Sigmoid colon (tissue), 4 donors: ENCODE results near the gene VDAC2.

Source experiments
- EP300 ChIP-seq, 4 donors: sonication (generic); formaldehyde crosslinking; IDR thresholded peaks; one replicate each; pipeline ENCODE4 v1.6.1; 2017; ENCODE audit warnings: antibody characterized with exemption in 4 of 4
- POLR2A ChIP-seq, 2 donors: fragments of 450-650 bp; IDR thresholded peaks; one replicate each; pipeline ENCODE4 v1.6.1; 2016; ENCODE audit warnings: antibody characterized with exemption in 2 of 2, mild to moderate bottlenecking in 2 of 2, moderate library complexity in 2 of 2
- POLR2AphosphoS5 ChIP-seq, 4 donors: sonication (generic); formaldehyde crosslinking; IDR thresholded peaks; one replicate each; pipeline ENCODE4 v1.6.1; 2017; ENCODE audit warnings: antibody characterized with exemption in 4 of 4
- TF ChIP-seq, protein P1 (sequence below), 4 experiments: fragments of 450-650 bp in 3 of 4; fragments of 200-600 bp in 1 of 4; IDR thresholded peaks; one replicate each; pipeline ENCODE4 v1.5.1; 2016 to 2019; ENCODE audit warnings: antibody characterized with exemption in 4 of 4, mild to moderate bottlenecking in 3 of 4, moderate library complexity in 2 of 4

- TF ChIP-seq, protein P1, sequence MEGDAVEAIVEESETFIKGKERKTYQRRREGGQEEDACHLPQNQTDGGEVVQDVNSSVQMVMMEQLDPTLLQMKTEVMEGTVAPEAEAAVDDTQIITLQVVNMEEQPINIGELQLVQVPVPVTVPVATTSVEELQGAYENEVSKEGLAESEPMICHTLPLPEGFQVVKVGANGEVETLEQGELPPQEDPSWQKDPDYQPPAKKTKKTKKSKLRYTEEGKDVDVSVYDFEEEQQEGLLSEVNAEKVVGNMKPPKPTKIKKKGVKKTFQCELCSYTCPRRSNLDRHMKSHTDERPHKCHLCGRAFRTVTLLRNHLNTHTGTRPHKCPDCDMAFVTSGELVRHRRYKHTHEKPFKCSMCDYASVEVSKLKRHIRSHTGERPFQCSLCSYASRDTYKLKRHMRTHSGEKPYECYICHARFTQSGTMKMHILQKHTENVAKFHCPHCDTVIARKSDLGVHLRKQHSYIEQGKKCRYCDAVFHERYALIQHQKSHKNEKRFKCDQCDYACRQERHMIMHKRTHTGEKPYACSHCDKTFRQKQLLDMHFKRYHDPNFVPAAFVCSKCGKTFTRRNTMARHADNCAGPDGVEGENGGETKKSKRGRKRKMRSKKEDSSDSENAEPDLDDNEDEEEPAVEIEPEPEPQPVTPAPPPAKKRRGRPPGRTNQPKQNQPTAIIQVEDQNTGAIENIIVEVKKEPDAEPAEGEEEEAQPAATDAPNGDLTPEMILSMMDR (IDR thresholded peaks at IDR 0.05), result no peak
- TF ChIP-seq POLR2AphosphoS5 (IDR thresholded peaks at IDR 0.05) (no peak), POLR2A (IDR thresholded peaks at IDR 0.05) (no peak), EP300 (IDR thresholded peaks at IDR 0.05) (no peak)
Observed at GRCh38 chr10:75263806-75264205, 53.2 kb downstream of the VDAC2 start.
